NCI-H2227 (cell line): Measurements from ENCODE around the gene EIF6.

ENCODE experiments used
- DNase-seq: peaks from one replicate; lab custom pipeline; 2025; ENCODE audit not compliant: unreplicated experiment; lab: John Stamatoyannopoulos, UW

The EIF6 gene

DNA sequence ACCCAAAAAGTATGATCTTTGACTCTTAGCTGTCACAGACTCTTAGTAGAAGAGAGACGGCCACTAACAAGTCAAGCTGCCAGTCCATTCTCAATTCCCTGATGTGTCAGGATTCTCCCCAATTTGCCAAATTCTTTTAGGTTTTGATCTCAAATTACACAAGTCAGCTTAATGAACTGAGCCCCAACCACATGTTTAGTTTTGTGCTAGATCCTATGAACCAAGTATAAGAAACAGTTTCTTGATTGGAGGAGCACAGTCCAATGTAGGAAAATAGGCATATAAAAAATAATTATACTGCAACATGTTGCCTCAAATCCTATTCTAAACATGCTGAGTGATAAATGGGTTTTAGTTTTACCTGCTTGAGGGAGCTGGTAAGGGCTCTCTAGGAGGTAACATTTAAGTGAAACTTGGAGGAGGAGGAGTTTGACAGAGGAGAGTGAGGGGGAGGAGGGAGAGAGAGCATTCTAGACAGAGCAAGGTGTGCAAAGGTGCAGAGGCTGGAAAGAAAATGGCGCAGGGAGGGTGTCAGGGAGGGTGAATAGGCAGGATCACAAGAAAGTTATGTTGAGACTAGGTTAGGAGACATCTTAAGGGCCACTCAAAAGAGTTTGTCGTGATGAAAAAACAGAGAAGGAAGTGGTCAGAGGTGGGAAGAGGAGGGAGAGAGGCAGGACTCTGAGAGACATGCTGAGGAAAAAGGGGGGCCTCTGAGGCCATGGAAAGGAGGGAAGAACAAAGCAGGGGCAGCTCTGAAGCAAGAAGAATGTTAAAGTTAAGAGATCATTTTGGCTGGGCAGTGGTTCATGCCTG lies 30.5 kb upstream of the EIF6 start:
- DNase-seq = no peak

DNA sequence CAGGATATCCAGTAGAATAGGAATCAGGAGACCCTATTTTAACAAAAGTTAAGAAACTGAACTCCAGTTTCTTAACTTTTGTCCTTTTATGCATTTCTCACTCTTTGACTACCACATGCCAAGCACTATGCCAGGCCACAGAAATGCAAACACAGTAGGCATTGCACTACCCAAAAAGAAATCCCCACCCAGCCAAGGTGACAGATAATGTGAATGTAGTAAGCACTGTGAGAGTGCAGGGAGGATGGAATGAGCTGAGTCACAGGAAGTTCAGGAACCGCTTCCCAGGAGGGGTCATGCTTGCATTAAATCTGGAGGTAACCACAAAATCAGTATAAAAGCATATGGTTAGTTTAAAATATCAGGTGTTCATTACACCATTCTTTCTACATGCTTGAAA lies 27.7 kb upstream of the EIF6 start:
- no peak for DNase-seq

- no peak for DNase-seq
These were observed 27.2 kb upstream of the EIF6 start for GRCh38 chr20:35311822-35312221.

DNA sequence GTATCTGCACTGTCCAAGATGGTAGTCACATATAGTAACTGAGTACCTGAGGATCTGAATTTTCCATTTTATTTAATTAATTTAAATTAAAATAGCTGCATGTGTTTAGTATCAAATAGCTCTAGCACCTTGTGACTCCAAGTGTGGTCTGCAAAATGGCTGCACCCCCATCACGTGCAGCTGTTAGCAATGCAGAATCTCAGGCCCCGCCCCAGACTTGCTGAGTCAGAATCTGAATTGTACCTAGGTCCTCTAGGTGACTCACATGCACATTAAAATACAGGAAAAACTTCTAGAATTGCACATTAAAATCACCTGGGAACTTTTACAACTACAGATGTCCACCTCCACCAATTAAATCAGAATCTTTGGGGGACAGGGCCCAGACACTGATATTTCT lies 26.8 kb upstream of the EIF6 start:
- no peak for DNase-seq

GRCh38 chr20:35307666-35308653 lies 23.4 kb upstream of the EIF6 start:
- DNase-seq = no peak

DNA sequence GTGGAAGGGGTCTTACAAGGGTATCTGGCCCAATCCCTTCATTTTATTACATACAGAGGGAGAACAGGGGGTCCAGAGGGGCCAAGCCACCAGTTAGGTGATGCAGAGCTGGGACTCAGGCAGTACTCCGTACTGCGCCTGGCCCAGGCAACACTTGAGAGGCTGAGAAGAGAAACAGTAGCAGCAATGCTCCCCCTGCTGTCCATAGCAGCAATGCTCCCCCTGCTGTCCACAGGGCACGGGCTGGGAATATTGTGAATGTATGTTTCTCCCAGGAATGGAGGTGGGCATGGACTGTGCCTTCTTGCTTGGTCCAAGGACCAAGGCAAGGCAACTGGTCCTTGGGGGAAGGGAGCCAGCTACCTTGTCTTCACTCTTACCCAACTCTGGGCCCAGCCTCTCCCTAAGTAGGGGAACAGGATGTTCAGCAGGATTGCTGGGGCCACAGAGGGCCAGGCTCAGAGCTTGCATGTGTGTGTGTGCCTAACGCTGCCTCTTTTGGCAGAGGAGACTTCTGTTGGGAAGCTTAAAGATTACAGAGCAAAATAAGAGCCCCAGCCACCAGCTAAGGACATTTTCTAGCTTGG lies 22.5 kb upstream of the EIF6 start:
- peak; percentile 71 for DNase-seq

- no peak for DNase-seq
These were observed 21.3 kb upstream of the EIF6 start for GRCh38 chr20:35305682-35306556.

GRCh38 chr20:35304956-35305355 lies 20.4 kb upstream of the EIF6 start:
- DNase-seq = no peak

DNA sequence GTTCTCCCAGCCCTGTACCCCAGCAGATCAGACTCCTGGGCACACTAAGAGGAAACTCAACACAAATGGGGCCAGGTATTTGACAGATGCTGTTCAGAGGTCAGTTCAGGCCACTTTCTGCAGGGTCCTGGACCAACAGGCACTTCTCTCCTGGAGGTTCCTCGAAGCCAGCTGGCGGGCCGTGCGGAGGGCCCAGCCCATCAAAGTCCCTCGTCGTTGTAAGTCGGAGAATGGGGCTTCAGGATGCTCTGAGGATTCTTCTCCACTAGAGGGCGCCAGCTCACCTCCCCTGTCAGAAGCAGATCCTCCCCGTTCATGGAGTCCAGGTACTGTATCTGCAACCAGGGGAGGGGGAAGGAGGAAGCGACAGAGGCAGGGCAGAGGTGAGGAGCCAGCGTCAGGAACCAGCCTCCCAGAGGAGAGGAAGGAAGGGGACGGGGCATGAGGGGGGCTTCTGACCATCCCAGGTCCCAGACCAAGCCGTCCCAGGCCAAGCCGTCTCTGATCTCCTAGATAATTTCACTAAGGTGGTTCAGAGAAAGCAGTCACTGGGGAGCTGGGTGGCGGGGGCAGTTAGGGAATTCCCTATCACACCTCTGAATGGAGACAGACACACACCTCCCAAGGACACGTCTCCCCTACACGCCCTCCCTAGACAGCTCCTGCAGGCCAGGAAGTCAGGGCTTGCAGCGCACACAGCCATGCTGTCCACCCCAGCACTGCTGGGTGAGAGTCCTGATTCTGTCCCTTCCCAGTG lies 19.3 kb upstream of the EIF6 start:
- peak; percentile 91 for DNase-seq

DNA sequence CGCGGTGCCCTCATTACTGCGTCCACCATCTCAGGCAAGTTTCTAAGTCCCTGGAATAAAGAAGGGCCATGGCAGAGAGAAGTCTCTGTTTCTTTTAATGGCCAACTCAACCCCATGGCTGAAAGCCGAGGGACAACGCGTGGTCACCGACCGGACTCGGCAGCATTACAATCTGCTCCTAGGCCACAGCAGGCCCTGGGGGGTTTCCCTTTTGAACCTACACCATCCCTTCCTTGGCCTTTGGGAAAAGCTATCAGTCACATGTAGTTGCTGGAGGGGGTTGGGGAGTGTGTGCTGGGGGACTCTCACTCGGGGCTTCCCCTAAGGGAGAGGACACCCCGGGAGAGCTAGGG lies 18.8 kb upstream of the EIF6 start:
- DNase-seq = no peak

DNA sequence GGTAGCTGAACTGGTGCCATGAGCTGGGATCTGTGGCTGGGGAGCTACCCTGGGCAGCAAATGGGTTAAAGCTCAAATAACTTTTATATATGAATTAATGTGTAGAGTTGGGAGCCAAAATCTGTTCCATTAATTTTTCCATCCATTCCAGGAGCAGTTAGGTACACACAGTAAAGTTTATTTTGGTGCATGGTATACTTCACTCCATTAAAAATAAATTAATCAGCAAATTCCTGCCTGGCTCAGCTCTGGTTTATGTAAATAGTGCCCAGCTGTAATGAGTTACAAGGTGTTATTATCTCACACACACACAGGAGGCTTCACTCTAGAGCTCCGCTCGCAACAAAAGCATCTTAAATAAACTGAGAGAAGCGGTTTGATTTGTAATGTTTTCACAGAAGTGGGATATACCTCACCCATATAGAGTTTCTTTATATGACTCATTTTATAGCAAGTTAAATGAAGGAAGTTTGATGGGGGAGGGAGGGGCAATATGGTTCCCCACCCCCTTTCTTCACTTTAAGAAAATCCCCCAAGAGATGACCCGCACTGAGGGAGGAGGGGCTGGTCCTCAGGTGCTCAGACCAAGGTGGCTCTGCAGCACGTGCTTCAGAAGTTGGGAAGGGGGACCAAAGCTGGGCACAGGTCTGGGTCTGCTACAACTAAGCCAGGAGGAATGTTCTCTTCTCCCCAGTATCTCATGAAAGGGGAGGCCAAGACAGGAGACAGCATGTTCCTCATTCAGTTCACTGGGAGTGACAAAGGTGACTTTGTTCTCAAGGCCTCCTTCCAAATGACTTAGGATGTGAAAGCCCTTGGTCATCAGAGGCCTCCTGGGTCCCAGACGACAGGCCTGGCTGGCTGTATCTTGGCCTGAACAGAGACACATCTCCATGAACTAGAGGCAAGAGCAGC lies 18.1 kb upstream of the EIF6 start:
- no peak for DNase-seq

GRCh38 chr20:35301426-35301825 lies 16.9 kb upstream of the EIF6 start:
- no peak for DNase-seq

GRCh38 chr20:35300469-35301262 lies 16.1 kb upstream of the EIF6 start:
- no peak for DNase-seq

- no peak for DNase-seq
These were observed 15.2 kb upstream of the EIF6 start for GRCh38 chr20:35299780-35300179.

DNA sequence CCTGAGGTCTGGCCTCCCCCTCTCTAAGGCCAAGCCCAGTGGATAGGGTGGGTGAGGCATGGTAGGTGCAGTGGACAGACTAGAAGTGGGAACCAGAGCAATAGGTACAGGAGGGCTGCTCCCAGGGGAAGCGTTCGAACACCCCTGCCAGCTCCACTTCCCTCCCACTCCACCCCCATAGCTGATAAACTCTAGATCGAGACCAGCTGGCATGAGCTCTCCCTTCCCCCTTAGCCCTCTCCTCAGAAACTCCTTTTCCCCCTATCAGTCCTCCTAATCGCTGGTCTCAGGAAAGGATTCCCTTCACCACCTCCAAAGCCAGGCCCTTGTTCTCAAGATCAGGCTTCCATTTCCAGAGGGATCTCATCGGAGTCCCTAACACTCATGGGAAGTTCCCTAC lies 13.7 kb upstream of the EIF6 start:
- DNase-seq = no peak

- DNase-seq = no peak
These were observed 13.2 kb upstream of the EIF6 start for GRCh38 chr20:35297740-35298139.

DNA sequence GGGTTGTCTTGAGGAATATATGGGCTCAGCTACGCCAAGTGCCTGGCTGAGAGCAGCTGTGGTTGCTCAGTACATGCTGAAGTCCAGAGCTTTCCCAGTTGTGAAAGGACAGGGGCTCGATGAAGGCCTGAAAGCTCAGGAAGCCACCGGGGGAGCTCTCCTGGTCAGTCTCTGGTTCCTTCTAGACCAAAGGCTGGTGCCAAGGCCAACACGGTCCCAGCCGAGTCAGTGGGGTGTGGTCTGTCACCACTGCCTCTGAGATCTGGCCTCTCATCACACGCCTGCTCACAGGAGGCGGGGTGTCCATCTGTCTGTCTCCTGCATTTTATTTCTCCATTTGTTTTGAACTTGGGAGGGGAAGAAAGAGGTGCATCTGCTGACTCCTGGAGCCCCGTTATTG lies 12.6 kb upstream of the EIF6 start:
- DNase-seq = no peak

DNA sequence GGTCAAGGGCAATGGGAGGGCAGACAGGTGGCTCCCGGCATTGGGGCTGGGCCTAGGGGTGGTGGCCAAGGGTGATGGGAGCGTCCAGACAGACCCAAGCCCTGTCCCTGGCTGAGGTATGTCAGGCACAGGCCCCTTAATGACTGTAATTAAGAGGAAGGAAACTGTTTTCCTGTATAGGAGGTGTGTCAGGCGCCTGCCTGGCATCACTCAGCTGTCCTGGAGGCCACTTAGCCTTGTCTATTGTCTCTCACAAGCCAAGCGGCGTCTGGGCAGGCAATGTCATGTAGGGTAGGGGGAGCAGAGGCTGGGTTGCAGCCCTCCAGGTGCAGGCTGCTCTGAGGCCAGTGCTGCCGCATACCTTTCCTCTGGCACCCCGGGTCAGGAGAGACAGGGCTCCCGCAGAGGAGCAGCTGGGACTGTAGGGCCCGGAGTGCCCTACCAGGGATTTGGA lies 11.6 kb upstream of the EIF6 start:
- DNase-seq = peak; percentile 40
